GM19467 (cell line): ENCODE data around the gene PTDSS2.

Source experiments
- ATAC-seq: cut with Tn5 transposase; IDR thresholded peaks from one replicate; pipeline ENCODE4 v1.9.1; 2021; ENCODE audit warnings: mild to moderate bottlenecking, moderate library complexity; ENCODE audit not compliant: unreplicated experiment

PTDSS2 gene

DNA sequence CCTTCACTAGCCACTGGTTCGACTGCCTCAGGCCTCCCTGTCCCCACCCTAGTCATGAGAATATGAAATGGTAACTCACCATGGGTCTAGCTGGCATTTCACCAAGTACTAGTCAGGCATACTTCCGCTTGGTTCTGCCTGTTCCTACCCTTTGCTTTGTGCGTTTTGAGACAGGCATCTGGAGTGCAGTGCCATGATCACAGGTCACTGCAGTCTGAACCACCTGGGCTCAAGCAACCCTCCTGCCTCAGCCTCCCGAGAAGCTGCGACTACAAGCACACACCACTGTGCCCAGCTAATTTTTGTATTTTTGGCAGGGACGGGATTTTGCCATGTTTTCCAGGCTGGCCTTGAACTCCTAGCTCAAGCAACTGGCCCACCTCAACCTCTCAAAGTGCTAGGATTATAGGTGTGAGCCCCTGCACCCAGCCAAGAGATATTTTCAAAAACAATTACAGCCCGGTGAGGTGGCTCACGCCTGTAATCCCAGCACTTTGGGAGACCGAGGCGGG is 71.2 kb downstream of the PTDSS2 start:
- ATAC-seq = no peak

DNA sequence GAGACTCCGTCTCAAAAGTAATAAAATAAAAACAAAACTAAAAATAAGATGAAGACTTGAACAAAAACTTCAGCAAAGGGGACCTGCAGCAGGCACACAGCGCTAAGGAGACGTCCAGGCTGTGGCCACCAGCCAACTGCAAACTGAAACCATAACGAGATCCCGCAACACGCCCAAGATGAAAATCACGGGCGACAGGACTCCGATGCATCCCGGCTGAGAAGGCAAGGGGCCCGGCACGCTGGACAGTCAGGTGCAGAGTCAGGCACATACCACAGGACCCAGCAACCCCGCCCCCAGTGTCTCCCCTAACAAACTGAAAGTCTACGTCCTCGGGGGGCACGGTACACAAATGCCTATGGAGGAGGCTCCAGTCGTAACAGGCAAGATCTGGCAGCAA is 76.1 kb downstream of the PTDSS2 start:
- no peak for ATAC-seq

DNA sequence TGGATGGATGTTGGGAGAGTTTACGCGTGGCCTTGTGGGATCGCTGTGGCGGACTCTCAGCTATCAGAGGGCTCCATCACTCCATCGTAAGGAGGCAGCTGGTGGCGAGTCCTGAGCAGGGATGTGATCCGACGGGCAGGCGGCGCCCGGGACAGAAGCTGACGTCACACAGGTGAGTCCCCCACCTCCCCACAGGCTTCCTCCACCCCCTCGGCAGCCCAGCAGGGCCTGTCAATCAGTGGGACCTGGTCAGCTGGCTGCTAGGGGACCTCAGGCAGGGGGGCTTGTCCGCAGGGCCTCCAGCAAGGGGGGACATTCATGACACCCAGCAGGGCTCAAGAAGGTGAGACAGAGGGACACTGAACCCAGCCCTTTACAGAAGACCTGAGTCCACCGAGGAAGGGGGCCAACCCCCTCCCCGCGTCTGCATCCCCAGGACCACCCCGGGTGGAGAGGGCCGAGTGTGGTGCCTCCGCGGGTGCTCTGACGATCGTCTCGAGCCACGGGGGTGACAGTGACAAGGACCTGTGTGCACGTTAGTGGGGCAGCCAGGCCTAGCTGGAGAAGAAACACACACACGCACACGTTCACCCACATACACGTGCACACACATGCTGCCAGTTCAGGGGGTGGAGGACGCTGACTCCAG is 78.2 kb downstream of the PTDSS2 start:
- ATAC-seq = no peak

DNA sequence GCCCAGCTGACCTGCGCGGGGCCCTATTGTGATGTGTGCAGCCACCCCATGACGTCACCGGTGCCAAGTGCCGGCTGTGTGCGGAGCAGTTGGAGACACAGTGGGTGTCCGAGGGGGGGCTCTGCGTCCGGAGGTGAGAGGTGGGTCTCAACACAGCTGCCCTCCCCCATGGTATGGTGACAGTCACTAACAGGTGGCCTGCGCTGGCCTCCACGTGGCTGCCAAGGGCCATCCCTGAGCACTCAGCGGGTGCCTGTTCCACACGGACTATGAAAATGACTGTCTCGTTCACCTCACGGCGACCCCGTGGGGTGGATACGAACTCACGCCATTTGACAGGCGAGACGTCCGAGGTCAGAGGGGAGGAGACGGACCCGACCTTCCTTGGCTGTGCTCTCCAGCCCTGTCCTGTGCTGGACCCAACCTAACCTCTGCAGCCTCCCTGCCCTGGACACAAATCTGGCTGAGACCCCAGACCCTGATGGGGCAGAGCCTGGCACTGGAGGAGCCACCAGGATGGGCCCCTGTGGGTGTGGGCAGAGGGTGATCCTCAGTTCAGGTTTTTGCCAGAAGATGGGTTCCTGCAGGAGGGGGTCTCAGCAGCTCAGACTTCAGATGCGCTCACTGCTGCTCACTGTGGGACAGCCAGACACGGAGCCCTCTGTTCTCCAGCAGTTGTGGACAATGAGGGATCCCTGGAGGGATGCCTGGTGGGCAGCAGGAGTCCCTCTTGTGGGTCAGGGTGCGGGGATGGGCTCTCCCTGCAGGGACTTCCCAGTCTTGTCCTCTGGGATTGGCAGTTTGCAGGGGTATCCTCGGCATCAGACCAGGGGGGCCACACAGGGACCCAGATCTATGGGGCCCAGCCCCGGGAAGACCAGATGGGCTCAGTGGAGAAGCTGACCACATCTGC is 79.0 kb downstream of the PTDSS2 start:
- ATAC-seq = no peak

DNA sequence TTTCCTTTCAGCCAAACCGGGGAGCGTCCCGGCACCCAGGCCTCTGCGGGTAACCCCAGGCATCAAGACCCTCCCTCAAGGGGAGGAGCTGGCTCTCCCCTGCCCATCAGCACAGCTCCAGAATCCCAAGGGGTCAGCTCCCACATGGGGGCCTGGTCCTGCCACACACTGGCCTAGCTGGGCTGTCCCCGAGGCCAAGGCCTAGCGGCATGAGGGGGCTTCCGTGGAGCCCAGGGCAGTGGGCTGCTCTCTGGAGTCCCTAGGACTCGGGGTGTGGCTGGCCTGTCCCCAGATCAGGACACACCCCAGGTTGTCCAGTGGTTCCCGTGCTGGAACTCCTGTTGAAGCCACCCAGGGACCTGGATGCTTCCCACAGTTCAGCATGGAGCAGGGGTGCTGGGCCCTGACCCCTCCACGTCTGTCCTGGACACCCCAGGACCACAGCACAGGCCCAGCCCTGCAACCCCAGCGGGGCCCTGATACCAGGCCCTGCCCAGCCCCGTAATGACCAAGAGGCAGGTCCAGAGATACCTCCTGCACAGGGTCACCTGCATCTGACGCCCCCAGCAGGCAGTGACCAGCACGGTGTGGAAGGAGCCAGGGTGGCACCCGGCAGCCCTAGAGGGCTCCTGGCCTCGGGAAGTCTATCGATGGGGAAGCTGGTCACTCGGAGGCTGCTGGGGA is 79.8 kb downstream of the PTDSS2 start:
- ATAC-seq = no peak

DNA sequence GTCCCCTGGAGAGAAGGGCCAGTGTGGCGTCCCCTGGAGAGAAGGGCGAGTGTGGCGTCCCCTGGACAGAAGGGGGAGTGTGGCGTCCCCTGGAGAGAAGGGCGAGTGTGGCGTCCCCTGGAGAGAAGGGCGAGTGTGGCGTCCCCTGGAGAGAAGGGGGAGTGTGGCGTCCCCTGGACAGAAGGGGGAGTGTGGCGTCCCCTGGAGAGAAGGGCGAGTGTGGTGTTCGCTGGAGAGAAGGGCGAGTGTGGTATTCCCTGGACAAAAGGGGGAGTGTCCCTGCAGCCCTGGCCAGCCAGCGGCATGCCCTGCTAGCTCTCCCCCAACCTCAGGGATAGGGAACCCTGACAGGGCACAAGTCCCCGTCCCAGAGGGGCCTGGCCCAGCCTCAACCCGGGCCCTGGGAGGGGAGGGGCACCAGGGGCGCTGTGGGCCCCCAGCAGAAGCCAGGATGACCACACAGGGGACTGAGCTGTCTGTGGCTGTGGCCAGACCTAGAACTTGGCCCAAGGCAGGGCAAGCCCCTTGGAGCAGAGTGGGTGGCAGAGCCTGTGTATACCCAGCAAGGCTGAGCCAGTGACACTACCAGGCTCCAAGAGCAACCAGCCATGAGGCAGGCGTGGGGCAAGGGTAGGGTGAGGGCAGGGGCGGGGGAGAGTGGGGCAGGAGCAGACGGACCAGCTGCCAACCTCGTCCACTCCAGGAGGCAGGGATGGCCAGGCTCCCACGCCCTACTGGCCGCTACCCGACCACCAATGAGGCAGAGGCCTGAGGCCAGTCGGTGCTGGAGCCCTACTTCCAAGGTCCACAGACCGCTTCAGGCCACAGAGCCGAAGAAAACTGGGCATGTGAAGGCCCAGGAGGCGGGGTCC is 81.1 kb downstream of the PTDSS2 start:
- no peak for ATAC-seq

DNA sequence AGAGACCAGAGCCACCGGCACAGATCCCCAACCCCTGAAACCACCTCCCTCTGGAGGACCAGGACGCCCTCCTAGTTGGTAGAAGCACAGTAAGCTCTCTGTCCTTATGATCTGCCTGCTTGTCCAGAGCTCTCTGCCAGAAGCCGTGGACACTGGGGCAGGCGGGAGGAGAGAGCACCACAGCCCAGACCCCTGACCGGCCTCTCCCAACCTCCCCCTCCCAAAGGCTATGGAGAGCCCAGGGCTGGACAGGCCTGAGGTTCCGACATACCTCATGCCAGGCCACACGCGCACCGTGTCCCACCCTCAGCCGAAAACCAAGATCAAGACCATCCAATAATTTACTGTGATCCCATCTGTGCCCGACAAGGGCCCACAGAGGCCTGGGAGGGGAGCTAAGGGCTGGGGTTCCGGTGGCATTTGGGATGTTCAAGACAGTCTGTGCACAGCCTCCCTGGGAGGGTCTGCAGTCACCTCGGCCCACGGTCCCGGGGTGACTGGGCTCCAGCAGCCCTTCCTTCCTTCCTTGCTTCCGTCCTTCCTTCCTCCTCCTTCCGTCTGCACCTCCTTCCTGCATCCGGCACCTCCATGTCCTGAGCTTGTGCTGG is 81.9 kb downstream of the PTDSS2 start:
- ATAC-seq = no peak

DNA sequence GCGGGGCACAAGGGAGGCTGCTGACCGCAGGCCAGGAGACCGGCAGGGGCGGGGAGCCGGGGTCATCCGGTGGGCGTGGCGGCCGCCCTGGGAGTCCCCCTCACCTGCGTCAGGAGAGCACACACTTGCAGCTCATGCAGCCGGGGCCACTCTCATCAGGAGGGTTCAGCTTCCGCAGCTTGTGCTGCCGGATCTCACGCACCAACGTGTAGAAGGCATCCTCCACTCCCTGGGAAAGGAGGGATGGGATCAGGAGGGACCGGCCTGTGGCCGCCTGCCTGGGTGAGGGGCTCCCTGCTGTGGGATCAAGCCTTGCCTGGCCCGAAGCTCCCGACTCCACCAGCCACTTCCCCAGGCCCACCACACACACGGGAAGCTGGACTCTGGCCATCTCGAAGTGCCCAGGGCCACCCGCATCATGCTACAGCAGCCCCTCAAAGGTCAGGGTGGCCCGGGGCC is 82.5 kb downstream of the PTDSS2 start:
- no peak for ATAC-seq

DNA sequence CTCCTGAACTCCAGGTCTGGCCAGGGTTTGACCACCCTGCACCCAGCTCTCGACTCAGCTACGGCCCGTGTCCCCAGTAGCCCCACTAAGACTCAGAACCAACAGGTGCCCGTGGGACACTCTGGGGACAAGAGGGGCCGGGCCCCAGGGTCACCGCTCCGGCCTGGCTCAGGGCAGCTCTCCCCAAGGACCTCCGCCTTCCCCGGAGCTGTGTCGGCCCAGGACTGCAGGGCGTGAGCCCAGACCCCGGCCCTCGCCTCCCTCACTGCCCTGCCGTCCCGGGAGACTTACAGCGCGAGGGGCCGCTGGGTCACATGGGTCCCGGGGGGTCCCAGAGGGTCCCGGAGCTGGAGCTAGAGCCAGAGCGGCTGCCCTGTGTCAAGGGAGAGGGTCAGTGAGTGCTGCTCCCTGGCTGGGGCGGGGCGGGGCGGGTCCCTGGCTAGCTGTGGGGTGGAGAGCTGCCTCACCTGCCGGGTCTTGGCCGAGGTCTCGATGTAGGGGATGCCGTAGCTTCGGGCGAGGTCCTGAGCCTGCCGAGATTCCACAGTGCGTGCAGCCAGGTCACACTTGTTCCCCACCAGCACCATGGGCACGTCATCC is 83.0 kb downstream of the PTDSS2 start:
- no peak for ATAC-seq

DNA sequence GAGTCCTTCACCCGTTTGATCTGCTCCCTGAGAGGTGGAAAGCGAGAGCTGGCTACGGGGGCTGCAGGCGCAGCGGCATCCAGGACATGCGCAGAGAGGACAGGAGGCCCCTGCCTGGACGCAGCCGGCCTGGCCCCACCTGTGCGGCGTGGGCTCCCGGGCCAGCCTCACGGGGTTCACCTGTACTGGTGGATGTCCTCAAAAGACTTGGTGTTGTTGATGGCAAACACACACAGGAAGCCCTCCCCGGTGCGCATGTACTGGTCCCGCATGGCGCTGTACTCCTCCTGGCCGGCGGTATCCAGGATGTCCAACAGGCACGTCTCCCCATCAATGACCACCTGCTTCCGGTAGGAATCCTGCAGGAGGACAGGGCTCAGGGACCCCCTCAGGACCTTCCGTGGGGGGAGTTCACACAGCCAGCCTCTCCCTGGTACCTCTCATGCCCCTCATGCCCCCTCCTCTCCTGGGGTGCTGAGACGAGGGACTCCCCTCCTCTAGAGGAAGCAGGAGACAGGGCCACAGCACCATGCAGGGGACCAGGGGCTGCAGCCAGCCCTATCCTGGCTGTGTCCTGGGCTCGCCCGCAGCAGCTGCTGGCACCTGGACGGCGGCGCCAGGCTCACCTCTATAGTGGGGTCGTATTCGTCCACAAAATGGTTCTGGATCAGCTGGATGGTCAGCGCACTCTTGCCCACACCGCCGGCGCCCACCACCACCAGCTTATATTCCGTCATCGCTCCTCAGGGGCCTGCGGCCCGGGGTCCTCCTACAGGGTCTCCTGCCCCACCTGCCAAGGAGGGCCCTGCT is 83.7 kb downstream of the PTDSS2 start:
- ATAC-seq = no peak

DNA sequence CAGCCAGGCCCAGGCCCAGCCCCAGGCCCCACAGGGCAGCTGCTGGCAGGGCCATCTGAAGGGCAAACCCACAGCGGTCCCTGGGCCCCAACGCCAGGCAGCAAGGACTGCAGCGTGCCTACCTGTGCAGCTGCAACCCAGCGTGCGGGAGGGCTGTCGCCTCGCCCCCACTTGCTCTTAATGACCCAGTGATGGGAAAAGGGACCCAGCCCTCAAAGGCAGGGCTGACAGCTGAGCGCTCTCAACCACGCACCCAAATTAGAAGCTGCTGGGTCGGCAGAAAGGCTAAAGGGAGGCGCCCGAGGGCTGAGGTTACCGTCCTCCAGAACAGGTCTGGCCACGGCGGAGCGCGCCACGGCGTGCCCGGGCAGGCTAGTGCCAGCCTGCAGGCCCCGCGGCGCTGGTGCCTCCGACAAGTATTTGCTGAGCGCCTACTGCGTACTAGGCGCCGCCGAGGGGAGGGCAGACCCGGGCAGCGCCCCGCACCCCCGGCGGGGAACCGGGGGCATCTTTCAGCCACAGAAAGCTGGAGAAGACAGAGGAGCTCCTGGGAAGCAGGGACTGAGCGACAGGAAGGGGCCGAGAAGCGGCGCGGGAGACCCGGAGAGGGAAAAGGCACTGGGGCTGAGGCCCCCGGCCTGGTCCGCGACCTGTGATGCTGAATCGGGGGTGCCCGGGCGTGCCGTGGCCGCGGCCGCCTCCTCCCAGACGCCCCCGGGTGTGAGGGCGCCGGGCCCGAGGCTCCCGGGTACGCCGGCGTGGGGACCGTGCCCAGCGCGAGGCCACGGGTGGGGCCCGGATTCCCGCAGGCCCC is 84.5 kb downstream of the PTDSS2 start:
- ATAC-seq = no peak

DNA sequence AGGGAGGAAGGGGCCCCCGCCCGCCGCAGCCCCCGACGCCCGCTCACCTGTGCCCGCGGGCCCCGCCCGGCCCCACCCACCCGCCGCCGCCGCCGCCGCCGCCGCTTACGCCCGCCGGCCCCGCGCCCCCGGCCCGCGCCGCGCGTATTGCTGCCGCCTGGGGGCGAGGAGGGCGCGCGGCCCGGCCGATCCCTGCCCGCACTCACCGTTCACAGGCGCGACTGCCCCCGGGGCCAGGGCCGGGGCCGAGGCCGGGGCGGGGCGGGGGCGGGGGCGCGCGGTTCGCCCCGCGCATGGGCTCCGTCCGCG is 85.1 kb downstream of the PTDSS2 start:
- peak; percentile 9 for ATAC-seq

DNA sequence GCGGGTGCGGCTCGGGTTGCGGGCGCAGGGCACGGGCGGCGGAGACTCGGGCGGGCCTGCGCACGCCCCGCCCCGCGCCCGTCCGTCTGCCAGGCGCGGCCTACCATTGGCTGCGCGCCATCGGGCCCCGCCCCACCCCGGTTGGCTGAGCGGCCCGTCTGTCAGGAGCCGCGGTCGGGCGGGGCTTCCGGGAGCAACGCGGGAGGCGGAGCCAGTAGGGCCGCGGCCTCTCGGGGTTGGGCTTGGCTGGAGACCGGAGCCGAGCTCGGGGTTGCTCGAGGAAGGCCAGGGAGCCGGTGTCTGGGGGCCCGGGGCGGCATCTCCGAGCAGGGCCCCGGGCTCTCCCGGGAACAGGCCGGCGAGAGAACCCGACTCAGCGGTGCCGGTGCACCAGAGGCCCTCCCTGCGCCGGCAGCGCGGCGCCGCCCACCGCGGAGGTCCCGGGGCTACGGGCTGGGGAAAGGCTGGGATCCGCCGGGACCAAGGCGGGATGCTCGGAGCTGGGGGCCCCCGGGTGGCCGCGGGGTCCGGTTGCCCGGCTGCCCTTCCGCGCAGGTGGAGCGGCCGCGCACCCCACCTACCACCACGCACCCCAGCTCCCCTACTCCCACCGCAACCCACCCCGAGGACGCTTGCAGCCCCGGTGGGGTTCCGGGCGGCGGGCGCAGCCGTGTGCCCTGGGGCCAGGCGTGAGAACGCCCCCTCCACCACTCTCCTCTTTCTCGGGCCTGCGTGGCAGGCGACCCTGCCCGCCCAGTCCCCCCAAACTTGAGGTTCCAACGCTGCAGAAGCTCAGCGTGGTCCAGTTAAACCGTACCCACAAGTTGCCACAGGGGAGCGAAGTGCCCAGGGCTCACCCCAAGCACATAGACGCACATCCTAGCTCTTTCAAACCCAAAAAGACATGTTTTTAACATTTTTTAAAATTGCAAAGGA is 85.7 kb downstream of the PTDSS2 start, which contains the start of gene HRAS:
TSS of gene HRAS (minus strand) at position 58 of the 936 bp plus-strand sequence.
- peak; percentile 65 for ATAC-seq

DNA sequence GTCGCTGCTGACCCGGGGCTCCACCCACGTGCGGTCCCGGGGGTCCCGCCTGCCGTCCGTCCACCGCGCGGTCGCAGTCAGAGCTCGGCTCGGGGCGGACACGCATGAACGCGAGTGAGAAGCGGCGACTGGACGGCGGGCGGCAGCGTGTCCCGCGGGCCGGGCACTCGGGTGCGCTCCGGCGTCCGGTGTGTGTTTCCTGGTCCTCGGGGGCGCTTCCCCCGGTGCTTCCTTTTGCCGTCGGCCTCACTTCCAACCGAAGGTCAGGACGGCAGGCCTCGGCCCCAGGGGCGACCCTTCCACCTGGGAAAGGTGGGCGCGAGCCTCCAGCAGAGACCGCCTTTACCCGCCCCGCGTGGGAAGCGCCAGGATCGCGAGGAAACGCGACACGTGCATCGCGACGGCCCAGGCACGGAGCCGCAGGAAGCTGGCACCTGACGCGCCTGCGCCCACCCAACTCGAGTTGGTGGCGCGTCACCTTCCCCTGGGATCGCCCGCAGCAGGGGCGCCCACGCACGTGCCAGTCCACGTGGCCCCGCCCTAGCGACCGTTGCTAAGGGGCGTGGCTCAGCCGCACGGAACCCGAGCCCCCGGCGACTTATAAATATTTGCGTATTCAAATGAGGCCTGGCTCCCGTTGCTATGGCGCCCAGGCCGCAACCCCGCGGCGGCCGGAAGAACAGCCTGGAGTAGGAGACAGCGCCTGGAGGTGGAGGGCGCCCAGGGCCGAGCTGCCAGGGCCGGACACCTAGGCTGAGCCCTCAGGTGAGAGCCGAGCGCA is 87.0 kb downstream of the PTDSS2 start, which contains the start of gene LRRC56:
TSS of gene LRRC56 (plus strand) at position 687 of the 781 bp plus-strand sequence. CDS start 3,158 bp downstream, outside the sequence.
- ATAC-seq = peak; percentile 39

DNA sequence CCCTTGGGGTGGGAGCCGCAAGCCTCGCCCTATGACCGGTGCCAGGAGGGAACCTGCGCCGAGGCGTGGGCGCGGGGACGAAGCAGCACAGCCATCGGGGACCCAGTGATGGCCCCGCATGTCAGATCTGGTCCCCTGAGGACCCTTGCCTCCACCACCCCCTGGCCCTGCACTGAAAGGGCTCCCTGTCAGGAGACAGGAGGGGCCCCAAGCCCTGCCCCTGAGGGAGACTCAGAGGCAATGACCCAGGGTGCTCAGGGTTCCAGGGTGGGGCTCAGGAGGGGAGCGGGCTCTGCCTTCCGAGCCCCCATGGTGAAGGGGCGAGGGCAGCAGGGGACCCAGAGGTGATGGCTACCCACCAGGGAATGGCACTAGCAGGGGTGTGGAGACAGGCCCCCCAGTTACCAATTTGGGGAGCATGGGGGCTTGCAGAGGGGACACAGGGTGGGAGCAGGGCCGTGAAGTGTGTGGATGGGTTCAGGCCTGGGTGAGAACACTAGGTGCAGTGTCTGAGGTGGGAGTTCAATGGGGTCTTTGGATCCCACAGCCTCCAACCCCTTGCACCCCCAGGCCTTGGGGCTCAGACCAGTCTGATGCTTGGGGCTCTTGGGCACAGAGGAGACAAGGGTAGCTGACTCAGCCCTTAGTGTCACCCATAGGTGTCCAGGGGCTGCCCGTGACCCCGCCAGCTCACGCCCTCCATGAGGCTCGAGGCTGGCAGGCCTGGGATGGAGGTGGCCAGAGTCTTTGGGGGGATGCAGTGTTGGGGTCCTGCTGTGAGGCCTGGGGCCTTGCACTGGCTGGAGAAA is 87.7 kb downstream of the PTDSS2 start:
- no peak for ATAC-seq
